Epithelial cell of prostate (primary cell): ENCODE measurements around the gene DPH1.

ENCODE experiments used
- DNase-seq: peaks from one replicate; pipeline ENCODE4 v3.0.0-alpha.2; 2011; ENCODE audit warnings: low read depth, low spot score
- H3K27ac ChIP-seq: fragments of 450-650 bp; 2 replicates; pipeline ENCODE4 v1.5.1; 2017; ENCODE audit warnings: mild to moderate bottlenecking

DPH1 gene

GRCh38 chr17:2058586-2059546, 28.9 kb downstream of the DPH1 start:
- H3K27ac ChIP-seq = no peak overlapping the region
- DNase-seq = no peak

GRCh38 chr17:2059547-2060384, 29.8 kb downstream of the DPH1 start:
- DNase-seq = no peak
- no peak overlapping the region for H3K27ac ChIP-seq

GRCh38 chr17:2060385-2060658, 30.4 kb downstream of the DPH1 start:
- no peak overlapping the region for H3K27ac ChIP-seq
- DNase-seq = no peak

- DNase-seq = no peak
- H3K27ac ChIP-seq = no peak overlapping the region
These were observed 30.9 kb downstream of the DPH1 start for GRCh38 chr17:2060681-2061440.

GRCh38 chr17:2061441-2061958, 31.5 kb downstream of the DPH1 start:
- no peak for DNase-seq
- no peak overlapping the region for H3K27ac ChIP-seq

GRCh38 chr17:2062571-2063183, 32.7 kb downstream of the DPH1 start:
- H3K27ac ChIP-seq = no peak overlapping the region
- no peak for DNase-seq

- H3K27ac ChIP-seq = no peak overlapping the region
- DNase-seq = no peak
These were observed 33.6 kb downstream of the DPH1 start for GRCh38 chr17:2063261-2064146.

GRCh38 chr17:2064147-2064489, 34.2 kb downstream of the DPH1 start:
- no peak for DNase-seq
- H3K27ac ChIP-seq = no peak overlapping the region

- DNase-seq = no peak
- H3K27ac ChIP-seq = no peak overlapping the region
These were observed 34.6 kb downstream of the DPH1 start for GRCh38 chr17:2064520-2064971.

GRCh38 chr17:2064980-2065785, 35.2 kb downstream of the DPH1 start:
- no peak for DNase-seq
- no peak overlapping the region for H3K27ac ChIP-seq

GRCh38 chr17:2065949-2066400, 36.0 kb downstream of the DPH1 start:
- H3K27ac ChIP-seq = no peak overlapping the region
- DNase-seq = no peak

GRCh38 chr17:2067048-2067561, 37.2 kb downstream of the DPH1 start:
- no peak for DNase-seq
- H3K27ac ChIP-seq = no peak overlapping the region

- DNase-seq = no peak
- no peak overlapping the region for H3K27ac ChIP-seq
These were observed 37.7 kb downstream of the DPH1 start for GRCh38 chr17:2067608-2068024.

GRCh38 chr17:2068031-2068518, 38.1 kb downstream of the DPH1 start:
- DNase-seq = no peak
- H3K27ac ChIP-seq = peak overlapping the region; percentile 36

- H3K27ac ChIP-seq = peak overlapping the region; percentile 36
- no peak for DNase-seq
These were observed 38.6 kb downstream of the DPH1 start for GRCh38 chr17:2068519-2069051.

GRCh38 chr17:2070241-2071023, 40.5 kb downstream of the DPH1 start:
- H3K27ac ChIP-seq = no peak overlapping the region
- no peak for DNase-seq

GRCh38 chr17:2071024-2071385, 41.1 kb downstream of the DPH1 start:
- DNase-seq = no peak
- no peak overlapping the region for H3K27ac ChIP-seq
